ENCODE data around the gene MRPL44. TPM values are rescaled to one million over a fixed set of nuclear protein-coding genes. Genes with fewer than 3 reads are reported as not detected.

MRPL44 gene
- polyA plus RNA-seq, 1 experiment, result 12.8 TPM

DNA sequence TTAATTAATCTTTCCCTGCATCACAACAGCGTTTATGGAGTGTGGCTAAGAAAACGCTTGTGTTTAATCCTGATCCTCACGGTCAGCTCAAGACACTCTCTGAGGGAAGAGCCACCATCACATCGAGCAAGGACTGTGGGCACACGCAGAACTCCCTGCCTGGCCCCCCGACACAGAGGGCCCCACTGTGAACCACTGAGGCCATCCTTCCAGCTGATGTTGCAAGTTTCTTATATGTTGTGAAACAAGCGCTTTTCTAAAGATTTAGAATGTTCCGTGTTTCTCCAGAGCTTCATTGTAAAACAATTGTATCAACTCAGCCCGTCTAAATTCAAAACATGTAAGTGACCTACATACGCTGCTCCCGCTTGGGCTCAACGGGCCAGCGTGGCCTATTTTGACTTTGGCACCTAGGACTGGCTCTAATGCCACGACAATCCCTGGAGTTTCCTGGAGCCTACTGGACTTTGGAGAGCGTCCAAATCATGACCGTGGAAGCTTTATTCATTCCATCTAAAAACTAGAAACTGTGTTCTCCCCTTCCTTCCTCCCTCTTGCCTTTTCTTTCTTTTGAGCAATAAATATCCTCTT lies 46.9 kb downstream of the MRPL44 start:
- DNase-seq (ENCODE audit: low read depth), result no peak

DNA sequence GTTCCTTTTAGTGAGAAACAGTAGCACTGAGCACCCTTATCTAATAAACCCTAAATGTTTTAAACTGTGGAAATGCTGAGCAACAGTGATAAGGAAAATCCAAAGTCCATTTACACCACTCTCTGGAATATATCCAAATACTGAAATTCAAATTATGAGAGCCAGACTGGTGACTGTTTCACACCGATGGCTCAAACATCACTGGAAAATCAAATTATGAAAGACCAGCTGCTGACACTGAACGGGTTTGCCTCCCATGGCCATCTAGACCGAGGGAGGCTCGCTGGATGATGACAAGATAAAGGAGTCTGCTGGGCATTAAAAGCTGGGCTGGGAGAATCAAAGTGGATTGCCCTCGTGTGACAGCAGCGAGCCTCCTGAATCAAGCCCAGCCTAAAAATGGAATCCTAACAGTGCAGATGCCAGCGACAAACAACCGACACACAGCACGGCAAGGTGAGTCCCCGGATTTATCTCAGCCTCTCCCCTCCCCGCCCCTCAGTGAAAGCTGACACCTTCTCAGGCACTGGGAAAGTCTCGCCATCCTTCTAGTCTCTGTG lies 51.5 kb downstream of the MRPL44 start:
- H3K36me3 ChIP-seq (ENCODE audit: control insufficient read depth, insufficient read depth, low read length), result peaks cover 13% of the 10 kb centered on the region
- no peak overlapping the region for H3K4me3 ChIP-seq (ENCODE audit: low read depth, low read length)
- ChIA-PET POLR2A (no interaction called here), CTCF (interaction anchor here (0.7 to 1.2 kb wide), 3 partner anchors 14 to 274 kb away, joined by 3 to 7 read pairs (median 3); no protein-coding TSS in a partner anchor)
- H3K27me3 ChIP-seq (ENCODE audit: control insufficient read depth, insufficient read depth, low read length), result no peaks in the 10 kb centered on the region
- no peak for TF ChIP-seq CTCF (IDR thresholded peaks at IDR 0.05; ENCODE audit: insufficient read depth, low read depth, low read length)
- DNase-seq (ENCODE audit: low read depth), result no peak

More for the DNA sequence above, 46.9 kb downstream of the MRPL44 start:
- H3K36me3 ChIP-seq (ENCODE audit: control insufficient read depth, insufficient read depth, low read length), result peaks cover 25% of the 10 kb centered on the region
- ChIA-PET POLR2A (no interaction called here), CTCF (interaction anchor here (1.0 to 2.4 kb wide), 4 partner anchors 11 to 280 kb away, joined by 3 to 10 read pairs (median 4); no protein-coding TSS in a partner anchor)
- no peaks in the 10 kb centered on the region for H3K27me3 ChIP-seq (ENCODE audit: control insufficient read depth, insufficient read depth, low read length)
- TF ChIP-seq CTCF (IDR thresholded peaks at IDR 0.05; ENCODE audit: insufficient read depth, low read depth, low read length), result no peak
- no peak overlapping the region for H3K4me3 ChIP-seq (ENCODE audit: low read depth, low read length)

- TF ChIP-seq CTCF (IDR thresholded peaks at IDR 0.05; ENCODE audit: insufficient read depth, low read depth, low read length), result no peak
- H3K36me3 ChIP-seq (ENCODE audit: control insufficient read depth, insufficient read depth, low read length), result peaks cover 13% of the 10 kb centered on the region
- CTCF ChIA-PET, result interaction anchor here (0.9 to 1.2 kb wide), 2 partner anchors 16 to 39 kb away, joined by 4 to 7 read pairs; no protein-coding TSS in a partner anchor
- no peaks in the 10 kb centered on the region for H3K27me3 ChIP-seq (ENCODE audit: control insufficient read depth, insufficient read depth, low read length)
- DNase-seq (ENCODE audit: low read depth), result no peak
- H3K4me3 ChIP-seq (ENCODE audit: low read depth, low read length), result no peak overlapping the region
- POLR2A ChIA-PET, result no interaction called here
Observed at GRCh38 chr2:224009605-224010315, 52.5 kb downstream of the MRPL44 start.

DNA sequence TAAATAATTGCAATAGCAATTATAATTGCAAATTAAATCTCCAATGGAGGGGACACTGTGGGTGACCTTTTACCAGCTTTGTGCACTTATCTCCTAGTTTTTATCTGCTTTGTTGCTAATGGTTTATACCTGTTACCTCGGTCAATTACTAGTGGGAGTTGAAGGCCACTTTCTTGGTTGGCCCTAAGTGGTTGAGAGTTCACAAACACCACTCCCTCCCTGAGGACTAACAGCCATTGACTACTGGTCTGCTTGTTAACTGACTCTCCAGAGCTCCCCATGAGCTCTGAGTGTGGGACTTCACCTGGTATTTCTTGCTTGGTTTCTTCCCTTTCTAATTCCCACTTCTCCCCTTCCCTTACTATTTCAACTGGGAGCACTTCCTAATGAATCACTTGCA lies 54.6 kb downstream of the MRPL44 start:
- ChIA-PET CTCF (no interaction called here), POLR2A (no interaction called here)
- Histone ChIP-seq H3K27me3 (ENCODE audit: control insufficient read depth, insufficient read depth, low read length) (no peaks in the 10 kb centered on the region), H3K4me3 (ENCODE audit: low read depth, low read length) (no peak overlapping the region), H3K36me3 (ENCODE audit: control insufficient read depth, insufficient read depth, low read length) (peaks cover 9% of the 10 kb centered on the region)
- DNase-seq (ENCODE audit: low read depth), result no peak
- TF ChIP-seq CTCF (IDR thresholded peaks at IDR 0.05; ENCODE audit: insufficient read depth, low read depth, low read length), result no peak

- peaks cover 8% of the 10 kb centered on the region for H3K36me3 ChIP-seq (ENCODE audit: control insufficient read depth, insufficient read depth, low read length)
- CTCF ChIA-PET, result interaction anchor here (0.8 to 1.0 kb wide), 2 partner anchors 19 to 21 kb away, joined by 3 to 4 read pairs; no protein-coding TSS in a partner anchor
- POLR2A ChIA-PET, result no interaction called here
Observed at GRCh38 chr2:224014336-224014735, 57.1 kb downstream of the MRPL44 start.

More at GRCh38 chr2:224014336-224014735, 57.1 kb downstream of the MRPL44 start:
- Histone ChIP-seq H3K4me3 (ENCODE audit: low read depth, low read length) (no peak overlapping the region), H3K27me3 (ENCODE audit: control insufficient read depth, insufficient read depth, low read length) (no peaks in the 10 kb centered on the region)
- DNase-seq (ENCODE audit: low read depth), result no peak
- no peak for TF ChIP-seq CTCF (IDR thresholded peaks at IDR 0.05; ENCODE audit: insufficient read depth, low read depth, low read length)

All from BJ (cell line).